HEK293T (cell line): ENCODE results near the gene TMEM179.

Experiments used
- ARNT ChIP-seq: fragments of 450-650 bp; IDR thresholded peaks from 2 replicates; pipeline ENCODE4 v1.6.1; 2017; ENCODE audit warnings: mild to moderate bottlenecking
- BHLHE40 ChIP-seq: fragments of 450-650 bp; IDR thresholded peaks from 2 replicates; pipeline ENCODE4 v1.6.1; 2016; ENCODE audit warnings: mild to moderate bottlenecking, moderate library complexity, borderline replicate concordance
- CTBP1 ChIP-seq: fragments of 450-650 bp; IDR thresholded peaks from 2 replicates; pipeline ENCODE4 v1.6.1; 2016; ENCODE audit warnings: borderline replicate concordance
- ELF4 ChIP-seq: fragments of 450-650 bp; IDR thresholded peaks from 2 replicates; pipeline ENCODE4 v1.6.1; 2017; ENCODE audit warnings: antibody characterized with exemption
- FOXA1 ChIP-seq: fragments of 450-650 bp; IDR thresholded peaks from 2 replicates; pipeline ENCODE4 v1.6.1; 2016; ENCODE audit warnings: mild to moderate bottlenecking
- FOXK2 ChIP-seq: fragments of 450-650 bp; IDR thresholded peaks from 2 replicates; pipeline ENCODE4 v1.6.1; 2016; ENCODE audit warnings: mild to moderate bottlenecking
- FOXM1 ChIP-seq: fragments of 450-650 bp; IDR thresholded peaks from 2 replicates; pipeline ENCODE4 v1.6.1; 2017; ENCODE audit warnings: mild to moderate bottlenecking, borderline replicate concordance
- LEF1 ChIP-seq: fragments of 450-650 bp; IDR thresholded peaks from 2 replicates; pipeline ENCODE4 v1.6.1; 2017; ENCODE audit warnings: mild to moderate bottlenecking, borderline replicate concordance
- PKNOX1 ChIP-seq: fragments of 450-650 bp; IDR thresholded peaks from 2 replicates; pipeline ENCODE4 v1.6.1; 2016
- SP1 ChIP-seq: fragments of 450-650 bp; IDR thresholded peaks from 2 replicates; pipeline ENCODE4 v1.6.1; 2017
- SUZ12 ChIP-seq: fragments of 450-650 bp; IDR thresholded peaks from 2 replicates; pipeline ENCODE4 v1.6.1; 2016; ENCODE audit warnings: mild to moderate bottlenecking
- TARDBP ChIP-seq: fragments of 450-650 bp; IDR thresholded peaks from 2 replicates; pipeline ENCODE4 v1.6.1; 2016

- no peak for TF ChIP-seq ARNT
- no peak for TF ChIP-seq TARDBP
- no peak for TF ChIP-seq FOXM1
- TF ChIP-seq ELF4 = no peak
- no peak for TF ChIP-seq CTBP1
- no peak for TF ChIP-seq FOXA1
- TF ChIP-seq FOXK2 = no peak
- no peak for TF ChIP-seq BHLHE40
- TF ChIP-seq SP1 = no peak
- no peak for TF ChIP-seq PKNOX1
- TF ChIP-seq LEF1 = no peak
- no peak for TF ChIP-seq SUZ12
These were observed 17.5 kb downstream of the TMEM179 start for GRCh38 chr14:104586832-104587620.
